HepG2 (cell line): ENCODE results near the gene PDZD2. TPM values are rescaled to one million over a fixed set of nuclear protein-coding genes. Genes with fewer than 3 reads are reported as not detected.
"Not testable (repeated sequence)": the region's sequence is repeated elsewhere in the genome, so short reads cannot be mapped to it uniquely, and the experiment has no call there.

Experiments
- ATAC-seq: fragments of 200-7000 bp; cut with Tn5 transposase; 3 replicates; pipeline ENCODE4 v1.9.1; 2020; ENCODE audit warnings: mild to moderate bottlenecking, moderate library complexity
- BruUV-seq: library from RNA; stranded (reverse); fragments of 400-500 nt; replicated peaks from 2 replicates; lab custom pipeline; 2021; lab: Mats Ljungman, UMichigan
- CTCF ChIA-PET: fragments of 300-600 bp; formaldehyde crosslinking; extraction: SDS; loops from one replicate; lab custom pipeline; 2021; ENCODE audit warnings: low total read pairs, inconsistent platforms, low intra/inter-chr PET ratio; lab: Yijun Ruan, JAX
- POLR2A ChIA-PET: fragments of 350-600 bp; sonication (Branson Sonifier 250); formaldehyde crosslinking; loops from one replicate; lab custom pipeline; 2020; ENCODE audit warnings: antibody characterized with exemption, inconsistent platforms; lab: Yijun Ruan, JAX
- DNase-seq: peaks from one replicate; pipeline ENCODE4 v3.0.0-alpha.2; 2015; ENCODE audit warnings: low spot score
- FAIRE-seq: peaks from 3 replicates; lab custom pipeline; 2011; peaks lifted over from hg19 to GRCh38; lab: Jason Lieb, UNC
- H2AFZ ChIP-seq: one replicate; pipeline ENCODE4 v1.6.1; 2011; ENCODE audit warnings: low read length, inconsistent platforms
- H3K27ac ChIP-seq: fragments of 300-600 bp; 3 replicates; pipeline ENCODE4 v1.8.0; 2011; ENCODE audit warnings: mixed run types, mild to moderate bottlenecking, mixed read lengths, low read length, inconsistent platforms; ENCODE audit not compliant: insufficient read depth; ENCODE audit errors: extremely low read length
- H3K27me3 ChIP-seq, 2 experiments: fragments of 200-600 bp in 1 of 2; 2 replicates in 1 of 2; 3 replicates in 1 of 2; pipeline versions ENCODE4 v1.6.0 to v1.8.0; 2011; ENCODE audit warnings: low read length in 2 of 2, mild to moderate bottlenecking in 2 of 2, moderate library complexity in 2 of 2, inconsistent platforms in 1 of 2; ENCODE audit not compliant: insufficient read depth in 2 of 2, control insufficient read depth in 1 of 2
- H3K36me3 ChIP-seq, 2 experiments: fragments of 200-600 bp in 1 of 2; replicated peaks in 1 of 2; 2 replicates in 1 of 2; 3 replicates in 1 of 2; pipeline versions ENCODE4 v1.5.1 to v1.8.0; 2011; ENCODE audit warnings: low read length in 2 of 2, inconsistent platforms in 1 of 2; ENCODE audit not compliant: insufficient read depth in 2 of 2, control insufficient read depth in 1 of 2
- H3K4me1 ChIP-seq: 2 replicates; pipeline ENCODE4 v1.5.1; 2012; ENCODE audit warnings: low read length, inconsistent platforms; ENCODE audit not compliant: insufficient read depth
- H3K4me2 ChIP-seq: 2 replicates; pipeline ENCODE4 v1.6.0; 2011; ENCODE audit warnings: low read depth, low read length, inconsistent platforms
- H3K4me3 ChIP-seq, 3 experiments: fragments of 200-600 bp in 1 of 3; sonication (generic), shearing (Covaris generic) in 1 of 3; replicated peaks in 1 of 3; 2 replicates each; pipeline ENCODE4 v1.5.1; 2011 to 2016; ENCODE audit warnings: low read length in 3 of 3, inconsistent platforms in 2 of 3, low read depth in 2 of 3, mild to moderate bottlenecking in 2 of 3, control low read depth in 1 of 3, mixed read lengths in 1 of 3; ENCODE audit not compliant: insufficient read depth in 1 of 3
- H3K79me2 ChIP-seq: one replicate; pipeline ENCODE4 v1.6.1; 2011; ENCODE audit warnings: low read length, inconsistent platforms; ENCODE audit not compliant: insufficient read depth
- H3K9ac ChIP-seq: 2 replicates; pipeline ENCODE4 v1.6.0; 2011; ENCODE audit warnings: mild to moderate bottlenecking, low read depth, low read length, inconsistent platforms; ENCODE audit not compliant: insufficient read depth
- H3K9me3 ChIP-seq: 2 replicates; pipeline ENCODE4 v1.5.1; 2012; ENCODE audit warnings: mild to moderate bottlenecking, low read length
- H4K20me1 ChIP-seq: 2 replicates; pipeline ENCODE4 v1.6.0; 2011; ENCODE audit warnings: inconsistent platforms, mild to moderate bottlenecking, low read length, moderate library complexity; ENCODE audit not compliant: insufficient read depth
- ATF7 ChIP-seq, 2 experiments: fragments of 450-650 bp in 1 of 2; sonication (generic) in 1 of 2; formaldehyde crosslinking in 1 of 2; IDR thresholded peaks; 2 replicates each; pipeline versions ENCODE4 v1.4.0 to v1.6.1; 2016 to 2020; ENCODE audit warnings: antibody characterized with exemption in 1 of 2, mild to moderate bottlenecking in 1 of 2, missing genetic modification reagents in 1 of 2
- CHD2 ChIP-seq: IDR thresholded peaks from 2 replicates; pipeline ENCODE4 v1.6.1; 2011; ENCODE audit warnings: low read depth, low read length, improper control_type of control experiment
- HNF1A ChIP-seq, 2 experiments: sonication (generic) in 1 of 2; formaldehyde crosslinking in 1 of 2; IDR thresholded peaks; 2 replicates each; pipeline versions ENCODE4 v1.4.0 to v1.6.1; 2016 to 2020; ENCODE audit warnings: borderline replicate concordance in 1 of 2, low read depth in 1 of 2, mild to moderate bottlenecking in 1 of 2, missing genetic modification reagents in 1 of 2
- HNF1B ChIP-seq: sonication (generic); formaldehyde crosslinking; IDR thresholded peaks from 2 replicates; pipeline ENCODE4 v1.5.1; 2020; ENCODE audit warnings: mild to moderate bottlenecking, moderate library complexity, missing genetic modification reagents
- ZBTB26 ChIP-seq: IDR thresholded peaks from 2 replicates; pipeline ENCODE4 v1.6.1; 2016; ENCODE audit warnings: missing compliant biosample characterization, missing genetic modification reagents, borderline replicate concordance
- ZNF256 ChIP-seq: sonication (generic); formaldehyde crosslinking; conservative IDR thresholded peaks from 2 replicates; pipeline ENCODE4 v1.4.0; 2020; ENCODE audit warnings: missing genetic modification reagents
- ZNF460 ChIP-seq: sonication (generic); formaldehyde crosslinking; IDR thresholded peaks from 2 replicates; pipeline ENCODE4 v1.5.1; 2020; ENCODE audit warnings: missing genetic modification reagents, mild to moderate bottlenecking, borderline replicate concordance
- ZNF780A ChIP-seq: sonication (generic); formaldehyde crosslinking; IDR thresholded peaks from 2 replicates; pipeline ENCODE4 v1.8.0; 2022; ENCODE audit warnings: mild to moderate bottlenecking, missing genetic modification reagents, moderate library complexity
- WGBS: methylation state at CpG from one replicate; pipeline ENCODE4 v1.1.6; 2017; ENCODE audit warnings: low lambda C conversion rate; 5-methylcytosine and 5-hydroxymethylcytosine counted together
- in situ Hi-C: cut with HindIII; loops from 2 replicates; pipeline ENCODE4 v1.10.0; 2017; ENCODE audit warnings: low pct_unique_long_range_greater_than_20kb; ENCODE audit not compliant: extremely low pct_ligation_motif_present
- intact Hi-C: fragments of 100-400 bp; cut with micrococcal nuclease; formaldehyde crosslinking; loops from one replicate; pipeline ENCODE4 v1.10.0; 2022; ENCODE audit not compliant: unreplicated experiment
- polyA plus RNA-seq, 8 experiments: library from polyadenylated mRNA; depleted of rRNA in 3 of 8; stranded (reverse) in 7 of 8; unstranded in 1 of 8; fragments of >200 nt; fragmentation: Illumina TruSeq in 4 of 8; extraction: Trizol in 4 of 8; gene quantifications; 2 replicates each; pipeline versions ENCODE4 v1.2.1 to v1.2.3, GENCODE V29; 2011 to 2016; ENCODE audit warnings: low read depth in 4 of 8, missing spikeins in 1 of 8, mixed read lengths in 1 of 8; ENCODE audit not compliant: insufficient read depth in 1 of 8
- total RNA-seq, 5 experiments: library from RNA; depleted of rRNA; stranded (reverse); fragments of >200 nt; fragmentation: Illumina TruSeq; extraction: Trizol; gene quantifications; 2 replicates each; pipeline ENCODE4 v1.2.3, GENCODE V29; 2016; ENCODE audit warnings: low read depth in 1 of 5

Gene PDZD2
- total and polyA plus RNA-seq, 2 of the 13 experiments (the other 11 are each of a cell fraction or from before 2014, with no cell fraction given), result 0.04 TPM; not detected in 1

- CTCF ChIA-PET, FAIRE-seq, in situ Hi-C loops: not testable (repeated sequence)
Measured at GRCh38 chr5:31975189-31975612, 336.3 kb downstream of the PDZD2 start.

GRCh38 chr5:31976169-31976568, 337.2 kb downstream of the PDZD2 start:
- FAIRE-seq, result no peak
- no peaks in the 10 kb centered on the region for H3K9me3 ChIP-seq
- intact Hi-C loops, result no loop called here
- H3K36me3 ChIP-seq, result no peaks in the 10 kb centered on the region
- ChIA-PET POLR2A (no interaction called here), CTCF (no interaction called here)
- no peaks in the 10 kb centered on the region for H3K27me3 ChIP-seq
- in situ Hi-C loops, result no loop called here
- no peak overlapping the region for H3K27ac ChIP-seq
- H3K4me3 ChIP-seq, result no peak overlapping the region
- H3K4me1 ChIP-seq, result no peaks in the 10 kb centered on the region
- no peak overlapping the region for H3K4me2 ChIP-seq
- BruUV-seq, result no TSS peak
- H2AFZ ChIP-seq, result no peak overlapping the region
- no peak for DNase-seq
- WGBS, result 33% methylated on average over 1 of the region's 1 CpG
- H3K79me2 ChIP-seq, result no peaks in the 10 kb centered on the region
- no peak overlapping the region for H3K9ac ChIP-seq
- ATAC-seq, result no peak
- H4K20me1 ChIP-seq, result no peaks in the 10 kb centered on the region
- TF ChIP-seq ZNF460 (CRISPR knock-in tag) (no peak), ZNF780A (CRISPR knock-in tag) (no peak), ZBTB26 (no peak), HNF1B (no peak), ZNF256 (CRISPR knock-in tag) (no peak), HNF1A (IDR thresholded peaks at IDR 0.05; ENCODE audit: low read depth) (no peak), HNF1A (CRISPR knock-in tag; IDR thresholded peaks at IDR 0.05; ENCODE audit: borderline replicate concordance) (no peak), ATF7 (IDR thresholded peaks at IDR 0.05) (no peak), ATF7 (CRISPR knock-in tag; IDR thresholded peaks at IDR 0.05) (no peak)

More at GRCh38 chr5:31975189-31975612, 336.3 kb downstream of the PDZD2 start:
- BruUV-seq, H3K27ac ChIP-seq, H2AFZ ChIP-seq, H3K36me3 ChIP-seq, H3K9ac ChIP-seq, DNase-seq: not testable (repeated sequence)
- TF ChIP-seq CHD2, result 0 out of 2 replicates have a peak, but pooled peaks have one; percentile 60
- TF ChIP-seq, all 625 proteins: peak for 1; not testable (repeated sequence) for 624
- H3K27me3 ChIP-seq, H3K4me3 ChIP-seq, H3K79me2 ChIP-seq, H3K4me2 ChIP-seq, H4K20me1 ChIP-seq, H3K4me1 ChIP-seq, H3K9me3 ChIP-seq, POLR2A ChIA-PET, intact Hi-C loops, ATAC-seq: not testable (repeated sequence)
- 100% methylated on average over 1 of the region's 5 CpGs for WGBS
